Measurements from ENCODE around the gene SLC35D3.

SLC35D3 gene

DNA sequence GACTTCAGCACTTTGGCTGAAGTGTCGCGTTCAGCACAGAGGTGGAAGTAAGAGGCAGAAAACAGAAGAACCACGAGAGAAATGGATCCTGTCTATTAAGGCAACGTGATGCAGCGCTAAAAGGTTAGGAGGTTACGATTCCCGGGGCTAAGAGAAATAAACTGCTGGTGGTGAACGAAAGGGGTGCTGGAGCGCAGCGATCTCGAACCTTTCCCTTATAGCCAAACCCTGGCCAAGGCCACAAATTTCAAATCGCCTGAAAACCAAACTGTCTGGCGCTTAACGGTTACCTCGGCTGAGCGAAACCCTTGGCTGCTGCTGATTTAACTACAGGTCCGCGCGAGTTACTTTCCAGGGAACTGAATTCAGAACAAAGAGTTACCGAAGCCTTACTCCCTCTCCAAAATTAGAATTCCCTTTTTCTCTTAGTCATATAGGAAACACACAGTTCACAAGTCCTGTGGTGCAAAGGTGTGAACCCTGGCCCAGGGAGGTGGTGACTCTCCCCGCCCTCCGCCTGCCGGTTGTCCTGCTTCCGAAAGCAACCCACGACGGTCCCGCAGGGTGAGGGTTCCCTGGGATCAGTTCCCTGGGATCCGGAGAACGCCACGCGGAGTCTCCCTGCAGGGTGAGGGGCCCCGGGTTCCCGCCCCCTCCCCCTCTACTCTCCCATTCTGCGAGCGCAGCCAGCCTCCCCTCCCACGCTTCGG, 1.3 kb upstream of the SLC35D3 start:
- FAIRE-seq (peak; percentile 64), DNase-seq (ENCODE audit: insufficient read length, low spot score) (peak; percentile 33)
- TF ChIP-seq POLR2A (IDR thresholded peaks at IDR 0.05; ENCODE audit: low read depth, low read length) = no peak
- TF ChIP-seq TAF1 (IDR thresholded peaks at IDR 0.05; ENCODE audit: low read depth, low read length) = no peak
- TF ChIP-seq SPI1 (IDR thresholded peaks at IDR 0.05; ENCODE audit: low read depth, low read length) = no peak
- TF ChIP-seq PAX5 (IDR thresholded peaks at IDR 0.05; ENCODE audit: insufficient read depth, low read length, severe bottlenecking) = no peak
- TF ChIP-seq POLR2AphosphoS5 (IDR thresholded peaks at IDR 0.05; ENCODE audit: low read depth, low read length) = no peak

DNA sequence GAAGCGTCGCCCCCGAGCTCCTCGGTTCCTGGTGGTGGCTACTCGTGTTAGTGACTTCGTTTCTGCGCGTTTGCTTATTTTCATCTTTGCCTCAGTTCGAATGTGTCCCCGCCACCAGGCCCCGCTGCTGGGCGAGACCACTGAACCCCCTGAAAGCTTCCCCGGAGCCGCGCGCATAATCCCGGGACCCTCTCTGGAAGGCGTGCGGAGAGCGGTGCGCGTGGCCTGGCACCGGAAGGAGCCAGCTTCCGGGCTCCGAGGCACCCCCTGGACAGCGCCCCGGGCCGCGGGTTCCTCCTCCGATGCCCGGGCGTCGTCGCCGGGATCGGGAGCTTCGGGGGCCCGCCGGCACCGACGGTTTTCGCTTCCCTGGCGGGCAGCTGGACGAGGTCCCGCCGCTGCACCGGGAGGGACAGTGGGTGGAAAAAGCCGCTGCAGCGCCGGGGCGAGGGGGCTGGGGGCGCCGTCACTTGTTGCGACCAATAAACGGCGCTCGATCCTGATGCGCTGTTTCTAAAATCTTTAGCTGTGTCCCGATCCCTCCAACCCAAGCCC, 643 bp upstream of the SLC35D3 start:
- TF ChIP-seq POLR2AphosphoS5 (IDR thresholded peaks at IDR 0.05; ENCODE audit: low read depth, low read length) (no peak), POLR2A (IDR thresholded peaks at IDR 0.05; ENCODE audit: low read depth, low read length) (no peak), SPI1 (IDR thresholded peaks at IDR 0.05; ENCODE audit: low read depth, low read length) (no peak)
- DNase-seq (ENCODE audit: insufficient read length, low spot score) (peak; percentile 38), FAIRE-seq (peak; percentile 20)

DNA sequence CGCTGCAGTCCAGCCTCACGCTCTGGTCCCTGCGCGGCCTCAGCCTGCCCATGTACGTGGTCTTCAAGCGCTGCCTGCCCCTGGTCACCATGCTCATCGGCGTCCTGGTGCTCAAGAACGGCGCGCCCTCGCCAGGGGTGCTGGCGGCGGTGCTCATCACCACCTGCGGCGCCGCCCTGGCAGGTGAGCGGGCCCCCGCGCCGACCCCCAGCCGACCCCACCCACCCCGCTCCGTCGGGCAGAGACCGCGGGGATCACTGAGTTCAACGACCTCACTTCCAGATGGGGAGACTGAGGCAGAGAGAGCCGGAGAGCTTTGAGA, 545 bp downstream of the SLC35D3 start:
- DNase-seq (ENCODE audit: insufficient read length, low spot score) = no peak
- TF ChIP-seq POLR2AphosphoS5 (IDR thresholded peaks at IDR 0.05; ENCODE audit: low read depth, low read length) = no peak
- TF ChIP-seq TAF1 (IDR thresholded peaks at IDR 0.05; ENCODE audit: low read depth, low read length) = no peak
- no peak for TF ChIP-seq PAX5 (IDR thresholded peaks at IDR 0.05; ENCODE audit: insufficient read depth, low read length, severe bottlenecking)
- TF ChIP-seq POLR2A (IDR thresholded peaks at IDR 0.05; ENCODE audit: low read depth, low read length) = no peak
- TF ChIP-seq SPI1 (IDR thresholded peaks at IDR 0.05; ENCODE audit: low read depth, low read length) = no peak
- TF ChIP-seq POU2F2 (IDR thresholded peaks at IDR 0.05; ENCODE audit: low read depth, low read length) = no peak
- FAIRE-seq = no peak

DNA sequence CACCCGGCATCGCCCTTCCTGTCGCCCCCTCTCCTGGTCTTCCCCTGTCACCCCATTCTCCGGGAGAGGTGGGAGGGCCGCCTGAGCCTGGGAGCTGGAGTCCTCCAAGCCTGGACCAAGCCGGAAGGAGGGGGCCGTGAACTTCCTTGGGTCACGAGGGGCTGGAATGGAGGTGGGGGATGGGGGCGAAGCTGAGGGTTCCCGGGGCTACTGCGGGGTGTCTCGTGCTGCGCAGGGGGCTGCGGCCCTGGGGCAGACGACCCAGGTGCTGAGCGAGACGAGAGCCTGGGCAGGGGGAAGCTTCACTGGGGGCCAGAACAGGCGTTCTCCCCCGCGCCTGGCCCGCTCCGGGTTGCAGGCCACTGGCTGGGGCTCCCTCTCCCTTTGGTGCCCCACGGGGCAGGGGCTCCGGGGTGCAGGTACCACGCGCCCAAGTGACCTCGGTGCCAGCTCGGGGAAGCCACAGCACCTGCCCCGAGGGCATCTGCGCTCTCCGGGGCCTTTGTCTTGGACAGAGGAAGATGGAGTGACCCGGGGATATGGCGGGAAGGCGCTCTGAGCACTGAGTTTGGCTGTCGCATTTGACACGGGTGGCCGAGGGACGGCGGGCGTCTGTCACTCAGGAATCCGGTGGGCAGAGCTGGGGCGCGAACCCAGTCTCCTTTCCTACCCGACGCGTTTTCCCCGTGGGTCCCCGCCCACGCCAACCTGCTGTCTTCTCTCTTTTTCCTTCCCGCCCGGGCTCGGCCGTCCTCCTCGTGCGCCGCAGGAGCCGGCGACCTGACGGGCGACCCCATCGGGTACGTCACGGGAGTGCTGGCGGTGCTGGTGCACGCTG, 1.2 kb downstream of the SLC35D3 start:
- DNase-seq (ENCODE audit: insufficient read length, low spot score) (peak; percentile 26), FAIRE-seq (peak; percentile 9)
- TF ChIP-seq TAF1 (IDR thresholded peaks at IDR 0.05; ENCODE audit: low read depth, low read length) (no peak), PAX5 (IDR thresholded peaks at IDR 0.05; ENCODE audit: insufficient read depth, low read length, severe bottlenecking) (no peak), POLR2A (IDR thresholded peaks at IDR 0.05; ENCODE audit: low read depth, low read length) (no peak), POLR2AphosphoS5 (IDR thresholded peaks at IDR 0.05; ENCODE audit: low read depth, low read length) (no peak), POU2F2 (IDR thresholded peaks at IDR 0.05; ENCODE audit: low read depth, low read length) (no peak), SPI1 (IDR thresholded peaks at IDR 0.05; ENCODE audit: low read depth, low read length) (no peak)

DNA sequence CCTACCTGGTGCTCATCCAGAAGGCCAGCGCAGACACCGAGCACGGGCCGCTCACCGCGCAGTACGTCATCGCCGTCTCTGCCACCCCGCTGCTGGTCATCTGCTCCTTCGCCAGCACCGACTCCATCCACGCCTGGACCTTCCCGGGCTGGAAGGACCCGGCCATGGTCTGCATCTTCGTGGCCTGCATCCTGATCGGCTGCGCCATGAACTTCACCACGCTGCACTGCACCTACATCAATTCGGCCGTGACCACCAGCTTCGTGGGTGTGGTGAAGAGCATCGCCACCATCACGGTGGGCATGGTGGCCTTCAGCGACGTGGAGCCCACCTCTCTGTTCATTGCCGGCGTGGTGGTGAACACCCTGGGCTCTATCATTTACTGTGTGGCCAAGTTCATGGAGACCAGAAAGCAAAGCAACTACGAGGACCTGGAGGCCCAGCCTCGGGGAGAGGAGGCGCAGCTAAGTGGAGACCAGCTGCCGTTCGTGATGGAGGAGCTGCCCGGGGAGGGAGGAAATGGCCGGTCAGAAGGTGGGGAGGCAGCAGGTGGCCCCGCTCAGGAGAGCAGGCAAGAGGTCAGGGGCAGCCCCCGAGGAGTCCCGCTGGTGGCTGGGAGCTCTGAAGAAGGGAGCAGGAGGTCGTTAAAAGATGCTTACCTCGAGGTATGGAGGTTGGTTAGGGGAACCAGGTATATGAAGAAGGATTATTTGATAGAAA, 2.0 kb downstream of the SLC35D3 start:
- TF ChIP-seq POU2F2 (IDR thresholded peaks at IDR 0.05; ENCODE audit: low read depth, low read length) = no peak
- no peak for TF ChIP-seq PAX5 (IDR thresholded peaks at IDR 0.05; ENCODE audit: insufficient read depth, low read length, severe bottlenecking)
- no peak for TF ChIP-seq POLR2AphosphoS5 (IDR thresholded peaks at IDR 0.05; ENCODE audit: low read depth, low read length)
- TF ChIP-seq POLR2A (IDR thresholded peaks at IDR 0.05; ENCODE audit: low read depth, low read length) = no peak
- no peak for TF ChIP-seq SPI1 (IDR thresholded peaks at IDR 0.05; ENCODE audit: low read depth, low read length)
- no peak for TF ChIP-seq TAF1 (IDR thresholded peaks at IDR 0.05; ENCODE audit: low read depth, low read length)
- DNase-seq (ENCODE audit: insufficient read length, low spot score) (no peak), FAIRE-seq (peak; percentile 23)

DNA sequence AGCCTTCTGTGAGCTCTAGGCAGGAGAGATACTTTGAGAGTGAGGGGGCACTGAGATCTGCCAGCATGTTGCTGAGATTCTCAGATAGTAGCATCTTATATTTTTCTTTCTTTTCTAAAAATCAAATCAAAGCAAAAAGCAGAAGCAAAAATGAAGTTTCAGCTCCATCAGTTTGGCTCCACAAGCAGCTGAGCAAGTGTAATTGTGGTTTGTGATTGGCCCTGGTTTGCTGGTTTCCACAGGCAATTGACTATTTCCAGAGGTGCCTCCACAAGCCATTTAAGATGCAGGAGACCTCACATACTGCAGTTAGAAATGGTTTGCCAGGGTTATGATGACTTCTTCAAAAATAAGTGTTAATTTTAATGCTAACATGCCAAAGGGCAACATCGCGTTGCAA, 4.3 kb downstream of the SLC35D3 start:
- no peak for TF ChIP-seq SPI1 (IDR thresholded peaks at IDR 0.05; ENCODE audit: low read depth, low read length)
- TF ChIP-seq TAF1 (IDR thresholded peaks at IDR 0.05; ENCODE audit: low read depth, low read length) = no peak
- no peak for FAIRE-seq
- DNase-seq (ENCODE audit: insufficient read length, low spot score) = no peak

DNA sequence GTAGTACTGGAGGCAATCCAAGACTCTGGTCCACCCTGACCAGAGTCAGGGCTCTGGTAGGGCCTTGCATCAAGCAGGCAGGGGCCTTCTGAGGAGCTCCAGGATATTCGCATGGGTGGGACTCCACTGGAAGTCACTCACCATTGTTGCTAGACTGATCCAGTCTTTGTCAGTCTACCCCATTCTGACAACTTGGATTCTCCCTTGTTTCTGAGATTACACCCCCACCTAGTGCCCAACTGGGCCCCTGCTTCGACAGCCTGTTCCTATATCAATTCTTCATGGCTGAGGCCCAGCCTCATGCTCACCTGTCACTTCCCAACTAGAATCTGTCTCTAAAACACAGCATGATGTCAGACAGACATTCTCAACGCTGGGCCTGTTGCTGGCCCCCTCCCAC, 5.2 kb downstream of the SLC35D3 start:
- TF ChIP-seq TAF1 (IDR thresholded peaks at IDR 0.05; ENCODE audit: low read depth, low read length) = no peak
- no peak for TF ChIP-seq POLR2AphosphoS5 (IDR thresholded peaks at IDR 0.05; ENCODE audit: low read depth, low read length)
- no peak for TF ChIP-seq POLR2A (IDR thresholded peaks at IDR 0.05; ENCODE audit: low read depth, low read length)
- no peak for TF ChIP-seq POU2F2 (IDR thresholded peaks at IDR 0.05; ENCODE audit: low read depth, low read length)
- no peak for TF ChIP-seq PAX5 (IDR thresholded peaks at IDR 0.05; ENCODE audit: insufficient read depth, low read length, severe bottlenecking)
- TF ChIP-seq SPI1 (IDR thresholded peaks at IDR 0.05; ENCODE audit: low read depth, low read length) = no peak
- DNase-seq (ENCODE audit: insufficient read length, low spot score) (peak; percentile 14), FAIRE-seq (no peak)

DNA sequence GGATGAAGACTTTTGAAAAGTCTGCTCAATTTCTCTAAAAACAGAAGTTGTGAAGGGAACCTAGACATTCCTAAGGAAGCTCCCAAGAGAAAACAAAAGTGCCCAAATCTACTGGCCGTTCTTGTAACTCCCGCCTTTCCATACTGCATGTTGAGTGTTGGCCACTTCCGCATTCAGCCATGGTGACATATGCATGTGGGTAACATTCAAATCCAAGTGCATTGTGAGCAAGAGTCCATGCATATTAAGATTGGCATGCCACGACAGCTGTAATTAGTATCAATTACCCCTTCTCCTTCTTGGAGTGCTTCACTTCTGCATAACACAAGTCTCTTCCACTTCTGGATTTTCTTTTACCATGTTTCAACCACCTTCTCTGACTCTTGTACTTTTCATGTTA, 8.4 kb downstream of the SLC35D3 start:
- no peak for TF ChIP-seq TAF1 (IDR thresholded peaks at IDR 0.05; ENCODE audit: low read depth, low read length)
- no peak for TF ChIP-seq POLR2A (IDR thresholded peaks at IDR 0.05; ENCODE audit: low read depth, low read length)
- TF ChIP-seq SPI1 (IDR thresholded peaks at IDR 0.05; ENCODE audit: low read depth, low read length) = no peak
- TF ChIP-seq POU2F2 (IDR thresholded peaks at IDR 0.05; ENCODE audit: low read depth, low read length) = no peak
- TF ChIP-seq POLR2AphosphoS5 (IDR thresholded peaks at IDR 0.05; ENCODE audit: low read depth, low read length) = no peak
- no peak for TF ChIP-seq PAX5 (IDR thresholded peaks at IDR 0.05; ENCODE audit: insufficient read depth, low read length, severe bottlenecking)
- no peak for DNase-seq (ENCODE audit: insufficient read length, low spot score)
- FAIRE-seq = no peak

DNA sequence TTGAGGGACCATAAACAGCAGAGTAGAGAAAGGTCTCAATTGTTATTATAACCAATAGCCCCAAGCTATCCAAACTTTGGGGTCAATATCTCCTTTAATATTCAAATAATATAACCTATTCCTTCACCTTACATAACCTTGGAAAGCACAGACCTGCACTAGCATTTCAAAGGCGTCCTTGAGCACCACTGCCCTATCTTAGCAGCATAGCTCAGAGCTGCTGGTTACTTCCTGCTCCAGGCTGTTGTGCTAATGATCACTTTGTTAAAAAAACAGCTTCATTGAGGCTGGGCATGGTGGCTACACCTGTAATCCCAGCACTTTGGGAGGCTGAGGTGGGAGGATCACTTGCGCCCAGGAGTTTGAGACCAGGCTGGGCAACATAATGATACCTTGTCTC, 10.5 kb downstream of the SLC35D3 start:
- TF ChIP-seq SPI1 (IDR thresholded peaks at IDR 0.05; ENCODE audit: low read depth, low read length) = no peak
- FAIRE-seq (no peak), DNase-seq (ENCODE audit: insufficient read length, low spot score) (no peak)

Data from GM12891 (cell line).